Left hindlimb (tissue), 1 donor: ENCODE data around the gene OPN1MW3.
"Not testable (repeated sequence)": the region's sequence is repeated elsewhere in the genome, so short reads cannot be mapped to it uniquely, and the experiment has no call there.

Source experiments
- DNase-seq: peaks from one replicate; pipeline ENCODE4 v3.0.0-alpha.2; 2018

OPN1MW3 gene

DNA sequence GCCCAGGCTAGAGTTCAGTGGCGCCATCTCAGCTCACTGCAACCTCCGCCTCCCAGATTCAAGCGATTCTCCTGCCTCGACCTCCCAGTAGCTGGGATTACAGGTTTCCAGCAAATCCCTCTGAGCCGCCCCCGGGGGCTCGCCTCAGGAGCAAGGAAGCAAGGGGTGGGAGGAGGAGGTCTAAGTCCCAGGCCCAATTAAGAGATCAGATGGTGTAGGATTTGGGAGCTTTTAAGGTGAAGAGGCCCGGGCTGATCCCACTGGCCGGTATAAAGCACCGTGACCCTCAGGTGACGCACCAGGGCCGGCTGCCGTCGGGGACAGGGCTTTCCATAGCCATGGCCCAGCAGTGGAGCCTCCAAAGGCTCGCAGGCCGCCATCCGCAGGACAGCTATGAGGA is at the start of gene OPN1MW3:
TSS of gene OPN1MW3 (plus strand) at position 301 of the 400 bp plus-strand sequence. CDS start at position 339, 38 bp downstream.
- not testable (repeated sequence) for DNase-seq

DNA sequence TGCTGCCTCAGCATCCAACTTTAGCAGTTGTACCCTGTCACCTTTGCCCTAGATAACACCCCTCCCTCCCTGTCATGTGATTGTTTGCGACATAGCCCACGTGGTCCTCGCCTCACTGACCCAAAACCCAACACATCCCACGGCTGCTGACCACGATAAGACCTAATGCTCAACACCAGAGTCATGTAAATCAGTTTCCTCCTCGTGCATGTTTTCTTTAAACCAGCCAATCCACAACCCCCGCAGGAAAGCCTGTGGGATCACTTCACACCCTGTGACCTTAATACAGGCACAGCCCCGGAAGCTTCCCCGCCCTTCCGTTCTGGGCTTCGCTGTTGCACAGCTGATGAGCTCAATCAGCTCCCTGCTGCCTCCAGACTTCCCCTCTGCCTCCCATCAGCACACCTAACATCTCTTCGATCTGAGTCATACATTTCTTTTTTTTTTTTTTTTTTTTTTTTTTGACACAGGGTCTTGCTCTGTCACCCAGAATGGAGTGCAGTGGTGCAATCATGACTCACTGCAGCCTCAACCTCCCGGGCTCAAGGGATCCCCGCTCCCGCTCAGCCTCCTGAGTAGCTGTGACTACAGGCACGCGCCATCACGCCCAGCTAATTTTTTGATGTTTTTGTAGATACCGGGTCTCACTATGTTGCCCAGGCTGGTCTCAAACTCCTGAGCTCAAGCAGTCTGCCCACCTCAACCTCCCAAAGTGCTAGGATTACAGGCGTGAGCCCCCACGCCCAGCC is 47.5 kb upstream of the OPN1MW3 start:
- not testable (repeated sequence) for DNase-seq

DNA sequence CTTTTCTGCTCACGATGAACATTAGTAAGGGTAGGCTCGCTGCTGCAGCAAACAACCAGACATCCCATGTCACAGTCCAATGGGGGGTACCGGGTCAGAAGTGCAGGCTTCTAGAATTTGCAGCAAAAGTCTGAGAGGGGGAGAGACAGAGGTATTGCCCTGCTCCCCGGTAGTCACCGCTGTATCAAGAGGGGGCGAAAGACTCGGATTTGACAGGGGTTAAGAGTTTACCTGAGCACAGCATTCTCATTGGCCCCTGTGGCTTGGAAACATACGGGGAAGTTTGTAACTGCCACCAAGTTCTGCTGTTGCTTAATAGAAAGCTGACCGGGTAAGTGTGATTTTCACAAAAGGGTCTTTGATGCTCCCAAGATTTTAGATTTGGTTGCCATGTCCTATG is 46.3 kb upstream of the OPN1MW3 start:
- not testable (repeated sequence) for DNase-seq

DNA sequence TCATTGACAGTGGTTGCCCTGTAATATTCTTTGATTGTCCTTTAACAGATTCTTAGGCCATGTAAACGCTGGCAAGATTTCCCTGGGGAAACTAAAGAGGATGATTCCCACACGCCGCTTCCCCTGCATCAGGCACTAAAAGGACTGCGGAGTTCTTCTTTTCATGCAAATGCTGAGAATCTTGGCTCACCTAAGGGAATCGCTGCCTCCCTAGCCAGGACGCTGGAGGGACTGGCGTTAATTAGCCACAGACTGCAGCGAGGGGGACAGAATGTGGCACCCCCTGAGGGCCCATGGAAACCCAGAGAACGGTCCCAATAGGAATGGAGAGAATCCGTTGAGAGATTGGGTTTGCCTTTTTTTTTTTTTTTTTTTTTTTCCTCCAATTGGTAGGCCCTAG is 45.9 kb upstream of the OPN1MW3 start:
- DNase-seq = not testable (repeated sequence)

DNA sequence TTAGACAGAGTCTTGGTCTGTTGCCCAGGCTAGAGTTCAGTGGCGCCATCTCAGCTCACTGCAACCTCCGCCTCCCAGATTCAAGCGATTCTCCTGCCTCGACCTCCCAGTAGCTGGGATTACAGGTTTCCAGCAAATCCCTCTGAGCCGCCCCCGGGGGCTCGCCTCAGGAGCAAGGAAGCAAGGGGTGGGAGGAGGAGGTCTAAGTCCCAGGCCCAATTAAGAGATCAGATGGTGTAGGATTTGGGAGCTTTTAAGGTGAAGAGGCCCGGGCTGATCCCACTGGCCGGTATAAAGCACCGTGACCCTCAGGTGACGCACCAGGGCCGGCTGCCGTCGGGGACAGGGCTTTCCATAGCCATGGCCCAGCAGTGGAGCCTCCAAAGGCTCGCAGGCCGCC is 37.9 kb upstream of the OPN1MW3 start, which contains the start of gene OPN1MW2:
TSS of gene OPN1MW2 (plus strand) at position 301 of the 400 bp plus-strand sequence. CDS start at position 361, 60 bp downstream.
- DNase-seq = not testable (repeated sequence)

DNA sequence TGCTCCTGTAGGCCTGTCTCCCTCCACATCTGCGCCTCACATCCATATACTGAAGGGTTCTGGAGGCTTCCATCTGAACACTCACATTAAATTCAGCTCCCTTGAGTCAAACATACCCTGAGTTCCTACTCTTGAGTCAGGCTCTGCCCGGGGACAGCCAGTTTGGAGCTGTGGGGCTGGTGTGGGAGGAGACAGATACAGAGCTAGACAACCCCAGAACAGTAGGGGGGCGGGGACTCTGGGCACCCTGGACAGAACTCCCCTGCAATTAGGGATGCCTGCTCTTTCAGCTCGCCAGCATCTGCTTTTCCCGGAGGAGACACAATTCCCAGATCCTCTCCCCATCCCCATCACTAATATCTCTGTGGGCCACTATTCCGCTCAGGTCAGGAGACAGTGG is 32.1 kb upstream of the OPN1MW3 start:
- not testable (repeated sequence) for DNase-seq

DNA sequence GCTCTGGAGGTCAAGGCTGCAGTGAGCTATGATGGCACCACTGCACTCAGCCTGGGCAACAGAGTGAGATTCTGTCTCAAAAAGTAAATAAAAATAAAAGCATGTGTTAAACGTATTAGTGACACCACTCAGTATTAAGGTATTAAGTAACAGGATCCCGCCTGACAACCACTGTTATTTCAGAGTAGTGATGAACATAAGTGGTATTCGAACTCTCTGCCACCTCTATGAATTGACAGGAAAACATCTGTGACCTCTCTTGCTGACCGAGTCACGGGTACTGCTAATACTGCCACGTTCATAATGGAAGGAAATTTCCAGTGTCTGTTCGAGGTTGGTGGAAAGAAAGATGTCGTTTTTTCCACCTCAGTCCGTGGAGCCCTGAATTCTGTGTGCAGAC is 30.7 kb upstream of the OPN1MW3 start:
- DNase-seq = not testable (repeated sequence)

DNA sequence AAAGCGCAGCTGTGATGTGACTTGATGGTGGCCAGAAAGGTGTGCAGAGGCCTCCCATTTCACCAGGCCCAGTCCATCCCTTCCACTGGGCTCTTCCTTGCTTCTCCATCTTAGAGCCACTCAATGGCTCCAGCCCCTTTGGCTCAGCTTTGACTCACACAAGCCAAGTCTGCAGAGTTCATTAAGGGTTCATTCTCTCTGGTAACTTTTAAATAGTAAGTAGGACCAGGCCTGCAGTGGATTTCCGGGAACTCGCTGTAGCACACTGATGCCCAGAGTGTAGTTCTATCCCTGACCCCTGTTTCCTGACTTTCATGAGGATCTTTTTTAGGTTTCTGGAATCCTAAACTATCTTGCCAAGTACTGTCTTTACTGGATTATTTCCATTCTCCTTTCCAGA is 25.9 kb upstream of the OPN1MW3 start:
- DNase-seq = not testable (repeated sequence)

DNA sequence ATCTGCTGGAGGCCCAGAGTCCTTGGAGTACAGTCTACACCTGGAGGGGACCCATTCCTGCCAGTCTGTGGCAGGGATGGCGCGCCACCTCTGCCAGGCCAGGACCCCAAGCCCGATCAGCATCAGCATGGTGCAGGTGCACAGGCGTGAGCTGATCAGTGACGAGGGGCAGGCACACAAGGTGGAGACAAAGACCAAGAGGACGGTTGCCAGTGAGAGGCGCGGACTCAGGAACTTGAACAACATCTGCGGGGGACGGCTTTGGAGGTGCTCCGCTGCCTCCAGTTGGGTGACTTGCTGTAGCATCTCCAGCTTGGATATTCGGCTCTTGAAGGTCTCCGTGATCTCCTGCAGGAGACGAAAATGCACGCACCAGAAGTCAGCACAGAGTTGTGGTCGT is 23.8 kb upstream of the OPN1MW3 start:
- not testable (repeated sequence) for DNase-seq

DNA sequence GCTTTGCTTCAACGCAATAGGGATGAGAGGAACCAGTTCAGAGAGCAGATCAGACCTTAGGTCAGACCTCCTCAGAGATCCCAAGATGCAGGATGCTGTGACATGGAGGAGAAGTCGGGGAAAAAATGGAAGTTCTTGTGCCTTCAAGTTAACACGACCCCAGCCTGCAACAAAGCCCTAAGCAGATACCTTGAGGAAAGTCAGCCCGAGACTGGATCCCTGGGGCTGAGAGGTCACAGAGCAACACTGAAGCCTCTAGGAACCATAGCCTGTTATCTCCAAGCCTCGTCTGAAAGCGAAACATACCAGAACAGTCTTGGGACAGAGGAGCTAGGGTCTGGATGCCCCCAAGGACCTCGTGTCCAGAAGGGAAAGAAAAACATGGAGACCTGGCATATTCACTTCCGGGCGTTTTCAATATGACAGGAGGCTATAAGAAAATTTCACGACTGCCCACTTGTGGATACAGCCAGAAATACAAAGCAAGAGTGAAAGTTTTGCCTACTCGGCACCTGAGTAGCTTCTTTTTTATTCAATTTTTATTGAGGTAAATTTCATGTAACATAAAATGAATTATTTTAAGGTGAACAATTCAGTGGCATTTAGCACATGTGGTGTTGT is 18.3 kb upstream of the OPN1MW3 start:
- not testable (repeated sequence) for DNase-seq

DNA sequence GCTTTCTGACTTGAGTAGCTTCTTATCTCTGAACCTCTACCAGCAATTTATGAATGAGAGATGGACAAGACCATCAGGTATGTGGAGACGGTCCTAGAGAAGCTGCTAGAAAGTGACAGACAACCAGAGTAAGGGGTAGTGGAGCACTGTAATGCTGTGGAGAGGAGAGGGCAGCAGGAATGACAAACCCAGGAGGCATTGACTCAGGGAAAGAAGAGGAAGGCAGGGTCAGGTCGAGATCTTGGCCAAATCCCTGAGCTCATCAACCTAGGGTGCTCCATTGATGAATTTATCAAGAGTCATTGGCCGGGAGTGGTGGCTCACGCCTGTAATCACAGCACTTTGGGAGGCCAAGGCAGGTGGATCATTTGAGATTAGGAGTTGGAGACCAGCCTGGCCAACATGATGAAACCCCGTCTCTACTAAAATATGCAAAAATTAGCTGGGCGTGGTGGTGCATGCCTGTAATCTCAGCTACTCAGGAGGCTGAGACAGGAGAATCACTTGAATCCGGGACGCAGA is 17.3 kb upstream of the OPN1MW3 start:
- not testable (repeated sequence) for DNase-seq

DNA sequence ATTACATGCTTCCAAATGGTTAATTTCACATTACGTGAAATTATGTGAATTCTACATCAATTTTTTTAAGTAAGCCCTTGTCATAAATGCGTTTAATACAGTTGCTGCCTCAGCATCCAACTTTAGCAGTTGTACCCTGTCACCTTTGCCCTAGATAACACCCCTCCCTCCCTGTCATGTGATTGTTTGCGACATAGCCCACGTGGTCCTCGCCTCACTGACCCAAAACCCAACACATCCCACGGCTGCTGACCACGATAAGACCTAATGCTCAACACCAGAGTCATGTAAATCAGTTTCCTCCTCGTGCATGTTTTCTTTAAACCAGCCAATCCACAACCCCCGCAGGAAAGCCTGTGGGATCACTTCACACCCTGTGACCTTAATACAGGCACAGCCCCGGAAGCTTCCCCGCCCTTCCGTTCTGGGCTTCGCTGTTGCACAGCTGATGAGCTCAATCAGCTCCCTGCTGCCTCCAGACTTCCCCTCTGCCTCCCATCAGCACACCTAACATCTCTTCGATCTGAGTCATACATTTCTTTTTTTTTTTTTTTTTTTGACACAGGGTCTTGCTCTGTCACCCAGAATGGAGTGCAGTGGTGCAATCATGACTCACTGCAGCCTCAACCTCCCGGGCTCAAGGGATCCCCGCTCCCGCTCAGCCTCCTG is 9.9 kb upstream of the OPN1MW3 start:
- DNase-seq = not testable (repeated sequence)

DNA sequence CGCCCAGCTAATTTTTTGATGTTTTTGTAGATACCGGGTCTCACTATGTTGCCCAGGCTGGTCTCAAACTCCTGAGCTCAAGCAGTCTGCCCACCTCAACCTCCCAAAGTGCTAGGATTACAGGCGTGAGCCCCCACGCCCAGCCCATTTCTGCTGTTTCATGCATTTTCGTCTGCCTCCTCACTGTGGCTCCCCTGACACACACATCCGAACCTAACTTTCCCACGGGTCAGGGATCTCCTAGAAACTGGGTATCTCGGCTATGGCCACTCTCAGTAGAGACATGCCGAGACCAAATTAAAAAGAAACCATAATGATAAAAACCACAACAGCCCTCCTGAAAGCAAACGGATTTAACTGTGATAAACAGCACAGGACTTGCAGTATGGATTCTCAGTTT is 9.3 kb upstream of the OPN1MW3 start:
- not testable (repeated sequence) for DNase-seq

DNA sequence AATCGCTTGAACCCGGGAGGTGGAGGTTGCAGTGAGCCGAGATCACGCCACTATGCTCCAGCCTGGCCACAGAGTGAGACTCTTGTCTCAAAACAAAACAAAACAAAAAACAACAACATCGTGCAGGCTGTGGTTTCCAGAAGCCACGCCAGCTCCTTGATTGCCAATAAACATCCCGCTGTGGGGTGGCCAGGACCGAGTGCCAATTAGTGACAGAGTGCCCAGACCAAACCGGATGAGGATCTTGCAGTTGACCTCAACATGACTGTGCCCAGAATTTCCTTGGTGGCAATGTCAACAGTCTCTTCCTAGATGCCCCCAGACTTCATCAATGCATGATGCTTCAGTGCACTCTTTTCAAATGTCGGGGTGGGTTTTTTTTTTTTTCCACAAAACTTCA is 1.3 kb downstream of the OPN1MW3 start:
- DNase-seq = not testable (repeated sequence)

DNA sequence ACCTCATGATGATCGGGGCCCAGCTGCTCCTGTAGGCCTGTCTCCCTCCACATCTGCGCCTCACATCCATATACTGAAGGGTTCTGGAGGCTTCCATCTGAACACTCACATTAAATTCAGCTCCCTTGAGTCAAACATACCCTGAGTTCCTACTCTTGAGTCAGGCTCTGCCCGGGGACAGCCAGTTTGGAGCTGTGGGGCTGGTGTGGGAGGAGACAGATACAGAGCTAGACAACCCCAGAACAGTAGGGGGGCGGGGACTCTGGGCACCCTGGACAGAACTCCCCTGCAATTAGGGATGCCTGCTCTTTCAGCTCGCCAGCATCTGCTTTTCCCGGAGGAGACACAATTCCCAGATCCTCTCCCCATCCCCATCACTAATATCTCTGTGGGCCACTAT is 5.7 kb downstream of the OPN1MW3 start:
- DNase-seq = not testable (repeated sequence)

DNA sequence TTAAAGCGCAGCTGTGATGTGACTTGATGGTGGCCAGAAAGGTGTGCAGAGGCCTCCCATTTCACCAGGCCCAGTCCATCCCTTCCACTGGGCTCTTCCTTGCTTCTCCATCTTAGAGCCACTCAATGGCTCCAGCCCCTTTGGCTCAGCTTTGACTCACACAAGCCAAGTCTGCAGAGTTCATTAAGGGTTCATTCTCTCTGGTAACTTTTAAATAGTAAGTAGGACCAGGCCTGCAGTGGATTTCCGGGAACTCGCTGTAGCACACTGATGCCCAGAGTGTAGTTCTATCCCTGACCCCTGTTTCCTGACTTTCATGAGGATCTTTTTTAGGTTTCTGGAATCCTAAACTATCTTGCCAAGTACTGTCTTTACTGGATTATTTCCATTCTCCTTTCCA is 11.9 kb downstream of the OPN1MW3 start:
- DNase-seq = not testable (repeated sequence)

DNA sequence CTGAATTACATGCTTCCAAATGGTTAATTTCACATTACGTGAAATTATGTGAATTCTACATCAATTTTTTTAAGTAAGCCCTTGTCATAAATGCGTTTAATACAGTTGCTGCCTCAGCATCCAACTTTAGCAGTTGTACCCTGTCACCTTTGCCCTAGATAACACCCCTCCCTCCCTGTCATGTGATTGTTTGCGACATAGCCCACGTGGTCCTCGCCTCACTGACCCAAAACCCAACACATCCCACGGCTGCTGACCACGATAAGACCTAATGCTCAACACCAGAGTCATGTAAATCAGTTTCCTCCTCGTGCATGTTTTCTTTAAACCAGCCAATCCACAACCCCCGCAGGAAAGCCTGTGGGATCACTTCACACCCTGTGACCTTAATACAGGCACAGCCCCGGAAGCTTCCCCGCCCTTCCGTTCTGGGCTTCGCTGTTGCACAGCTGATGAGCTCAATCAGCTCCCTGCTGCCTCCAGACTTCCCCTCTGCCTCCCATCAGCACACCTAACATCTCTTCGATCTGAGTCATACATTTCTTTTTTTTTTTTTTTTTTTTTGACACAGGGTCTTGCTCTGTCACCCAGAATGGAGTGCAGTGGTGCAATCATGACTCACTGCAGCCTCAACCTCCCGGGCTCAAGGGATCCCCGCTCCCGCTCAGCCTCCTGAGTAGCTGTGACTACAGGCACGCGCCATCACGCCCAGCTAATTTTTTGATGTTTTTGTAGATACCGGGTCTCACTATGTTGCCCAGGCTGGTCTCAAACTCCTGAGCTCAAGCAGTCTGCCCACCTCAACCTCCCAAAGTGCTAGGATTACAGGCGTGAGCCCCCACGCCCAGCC is 27.3 kb downstream of the OPN1MW3 start:
- not testable (repeated sequence) for DNase-seq

DNA sequence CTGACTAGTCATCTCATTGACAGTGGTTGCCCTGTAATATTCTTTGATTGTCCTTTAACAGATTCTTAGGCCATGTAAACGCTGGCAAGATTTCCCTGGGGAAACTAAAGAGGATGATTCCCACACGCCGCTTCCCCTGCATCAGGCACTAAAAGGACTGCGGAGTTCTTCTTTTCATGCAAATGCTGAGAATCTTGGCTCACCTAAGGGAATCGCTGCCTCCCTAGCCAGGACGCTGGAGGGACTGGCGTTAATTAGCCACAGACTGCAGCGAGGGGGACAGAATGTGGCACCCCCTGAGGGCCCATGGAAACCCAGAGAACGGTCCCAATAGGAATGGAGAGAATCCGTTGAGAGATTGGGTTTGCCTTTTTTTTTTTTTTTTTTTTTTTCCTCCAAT is 29.0 kb downstream of the OPN1MW3 start:
- not testable (repeated sequence) for DNase-seq

DNA sequence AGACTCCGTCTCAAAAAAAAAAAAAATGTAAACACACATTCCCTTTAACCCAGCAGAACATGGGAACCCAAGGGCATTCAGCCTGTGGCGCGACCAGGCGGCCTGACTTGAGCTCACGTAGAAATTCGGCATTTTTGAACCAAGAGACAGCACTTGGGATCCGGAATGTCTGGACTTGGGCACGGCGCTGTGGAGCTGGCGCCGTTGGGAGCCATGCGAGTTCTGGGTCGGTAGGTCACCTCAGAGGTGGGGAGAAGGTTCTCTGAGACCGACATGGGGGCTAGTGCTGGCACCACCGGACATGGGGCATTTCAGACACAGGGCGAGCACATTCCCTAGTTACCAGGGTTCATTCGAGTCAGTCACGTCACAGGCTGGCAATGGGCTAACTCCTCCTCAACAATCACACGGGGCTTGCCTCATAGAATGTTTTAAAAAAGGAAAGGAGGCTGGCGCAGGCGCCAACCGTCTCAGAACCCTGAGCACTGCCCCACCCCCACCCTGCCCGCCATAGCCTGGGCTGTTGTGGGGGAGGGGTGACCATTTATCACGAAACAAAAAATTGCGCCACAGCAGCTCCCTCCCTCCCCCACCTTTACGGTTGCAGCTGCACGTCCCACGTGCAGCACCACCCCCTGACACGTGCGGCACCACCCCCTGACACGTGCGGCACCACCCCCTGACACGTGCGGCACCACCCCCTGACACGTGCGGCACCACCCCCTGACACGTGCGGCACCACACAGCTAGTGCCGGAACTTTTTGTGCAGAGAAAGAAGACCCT is 37.6 kb downstream of the OPN1MW3 start, which contains the start of gene TEX28:
TSS of gene TEX28 (minus strand) at position 334 of the 784 bp plus-strand sequence. CDS start 3,007 bp downstream, outside the sequence.
- no peak for DNase-seq

DNA sequence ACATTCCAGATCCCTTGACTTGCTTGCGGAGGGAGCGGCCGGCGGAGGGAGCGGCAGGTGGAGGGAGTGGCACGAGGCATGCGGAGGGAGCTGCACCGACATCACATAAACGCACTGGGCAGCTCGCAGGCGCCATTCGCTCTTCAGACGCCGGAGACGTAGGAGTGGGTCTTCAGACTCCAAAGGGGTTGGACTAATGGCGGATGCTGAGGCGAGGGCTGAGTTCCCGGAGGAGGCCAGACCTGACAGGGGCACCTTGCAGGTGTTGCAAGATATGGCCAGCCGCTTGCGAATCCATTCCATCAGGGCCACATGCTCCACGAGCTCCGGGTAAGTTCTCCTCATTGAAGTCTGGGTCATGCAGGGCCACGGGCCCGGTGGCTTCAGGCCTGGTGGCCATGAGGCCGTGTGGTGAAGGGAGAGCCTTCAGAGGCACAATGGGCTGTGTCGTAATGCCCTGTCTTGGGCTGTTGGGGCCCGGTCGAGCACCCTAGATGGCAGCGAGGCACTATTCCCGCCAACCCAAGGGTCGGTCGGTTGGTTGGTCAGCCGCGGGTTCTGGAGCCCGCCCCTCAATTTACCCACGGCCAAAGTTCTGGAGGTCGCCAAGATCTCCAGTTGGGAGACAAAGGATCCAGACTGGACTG is 38.4 kb downstream of the OPN1MW3 start, which contains the start of gene TKTL1:
TSS of gene TKTL1 (plus strand) at position 132 of the 647 bp plus-strand sequence. CDS start at position 197, 65 bp downstream.
- no peak for DNase-seq

DNA sequence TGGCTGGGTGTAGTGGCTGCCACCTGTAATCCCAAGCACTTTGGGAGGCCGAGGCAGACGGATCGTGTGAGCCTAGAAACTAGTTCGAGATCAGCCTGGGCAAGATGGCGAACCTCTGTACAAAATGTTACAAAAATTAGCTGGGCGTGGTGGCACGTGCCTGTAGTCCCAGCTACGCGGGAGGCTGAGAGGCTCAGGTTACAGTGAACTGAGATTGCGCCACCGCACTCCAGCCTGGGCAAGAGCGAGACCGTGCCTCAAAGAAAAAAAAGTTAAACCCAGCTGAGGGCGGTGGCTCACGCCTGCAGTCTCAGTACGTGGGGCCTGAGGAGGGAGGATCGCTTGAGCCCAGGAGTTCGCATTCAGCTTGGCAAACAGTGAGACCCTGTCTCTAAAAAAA is 39.3 kb downstream of the OPN1MW3 start:
- DNase-seq = no peak
